Neural progenitor cell (in vitro differentiated cells): Measurements from ENCODE around the gene ZBP1. TPM values are rescaled to one million over a fixed set of nuclear protein-coding genes. Genes with fewer than 3 reads are reported as not detected.
A peak's percentile ranks its signal among the peaks of the same experiment; 100 is the strongest.

ENCODE experiments used
- DNase-seq: peaks from one replicate; pipeline ENCODE4 v3.0.0-alpha.2; 2016; ENCODE audit warnings: low spot score
- H2AFZ ChIP-seq: fragments of 200-600 bp; sonication (generic); replicated peaks from 2 replicates; pipeline ENCODE4 v1.6.1; 2016; ENCODE audit warnings: antibody characterized with exemption
- H3F3A ChIP-seq: fragments of 200-600 bp; sonication (generic); 2 replicates; pipeline ENCODE4 v1.6.1; 2016; ENCODE audit warnings: antibody characterized with exemption, low read depth
- H3K27ac ChIP-seq: fragments of 200-600 bp; sonication (generic); 2 replicates; pipeline ENCODE4 v1.5.1; 2016; ENCODE audit warnings: mild to moderate bottlenecking
- H3K27me3 ChIP-seq: fragments of 200-600 bp; sonication (generic); 2 replicates; pipeline ENCODE4 v1.6.1; 2016; ENCODE audit warnings: mild to moderate bottlenecking, moderate library complexity
- H3K36me3 ChIP-seq: fragments of 200-600 bp; sonication (generic); 2 replicates; pipeline ENCODE4 v1.5.1; 2016
- H3K4me1 ChIP-seq: fragments of 200-600 bp; sonication (generic); 2 replicates; pipeline ENCODE4 v1.6.1; 2016; ENCODE audit warnings: mixed run types
- H3K4me2 ChIP-seq: fragments of 200-600 bp; sonication (generic); 2 replicates; pipeline ENCODE4 v1.6.1; 2016
- H3K4me3 ChIP-seq: fragments of 200-600 bp; sonication (generic); 2 replicates; pipeline ENCODE4 v1.5.1; 2016
- H3K79me2 ChIP-seq: fragments of 200-600 bp; sonication (generic); 2 replicates; pipeline ENCODE4 v1.6.1; 2016; ENCODE audit warnings: low read depth
- H3K9ac ChIP-seq: fragments of 200-600 bp; sonication (generic); 2 replicates; pipeline ENCODE4 v1.6.1; 2016
- H3K9me3 ChIP-seq: fragments of 200-600 bp; sonication (generic); 2 replicates; pipeline ENCODE4 v1.5.1; 2016; ENCODE audit warnings: low read depth
- H4K20me1 ChIP-seq: fragments of 200-600 bp; sonication (generic); 2 replicates; pipeline ENCODE4 v1.6.1; 2016; ENCODE audit warnings: low read depth
- H3K27ac Mint-ChIP-seq: 3 replicates; pipeline ENCODE4 v1.8.0; 2021; ENCODE audit warnings: mixed read lengths
- H3K27me3 Mint-ChIP-seq: 2 replicates; pipeline ENCODE4 v1.8.0; 2022; ENCODE audit warnings: low read depth, mild to moderate bottlenecking, inconsistent platforms, moderate library complexity, mixed read lengths; ENCODE audit not compliant: insufficient read depth
- H3K36me3 Mint-ChIP-seq: 3 replicates; pipeline ENCODE4 v1.8.0; 2021; ENCODE audit warnings: mixed read lengths
- H3K4me1 Mint-ChIP-seq: 3 replicates; pipeline ENCODE4 v1.8.0; 2021; ENCODE audit warnings: mixed read lengths
- H3K4me3 Mint-ChIP-seq: 3 replicates; pipeline ENCODE4 v1.8.0; 2021; ENCODE audit warnings: mild to moderate bottlenecking, moderate library complexity, mixed read lengths
- H3K9me3 Mint-ChIP-seq: 3 replicates; pipeline ENCODE4 v1.8.0; 2020; ENCODE audit warnings: mixed read lengths
- EZH2 ChIP-seq: fragments of 200-600 bp; sonication (generic); IDR thresholded peaks from 2 replicates; pipeline ENCODE4 v1.6.1; 2017; ENCODE audit warnings: antibody characterized with exemption, mild to moderate bottlenecking, moderate library complexity
- EZH2phosphoT487 ChIP-seq: fragments of 200-600 bp; sonication (generic); IDR thresholded peaks from 2 replicates; pipeline ENCODE4 v1.6.1; 2017; ENCODE audit warnings: antibody characterized with exemption
- total RNA-seq: library from RNA; depleted of rRNA; stranded (reverse); fragments of >200 nt; gene quantifications from 2 replicates; pipeline ENCODE4 v1.2.3, GENCODE V29; 2015; ENCODE audit warnings: low replicate concordance
- TF ChIP-seq, protein P1 (sequence below): fragments of 200-600 bp; sonication (generic); IDR thresholded peaks from 2 replicates; pipeline ENCODE4 v1.5.1; 2017; ENCODE audit warnings: antibody characterized with exemption, mild to moderate bottlenecking

The ZBP1 gene
- total RNA-seq, 1 donor from 2014 or later: not detected

DNA sequence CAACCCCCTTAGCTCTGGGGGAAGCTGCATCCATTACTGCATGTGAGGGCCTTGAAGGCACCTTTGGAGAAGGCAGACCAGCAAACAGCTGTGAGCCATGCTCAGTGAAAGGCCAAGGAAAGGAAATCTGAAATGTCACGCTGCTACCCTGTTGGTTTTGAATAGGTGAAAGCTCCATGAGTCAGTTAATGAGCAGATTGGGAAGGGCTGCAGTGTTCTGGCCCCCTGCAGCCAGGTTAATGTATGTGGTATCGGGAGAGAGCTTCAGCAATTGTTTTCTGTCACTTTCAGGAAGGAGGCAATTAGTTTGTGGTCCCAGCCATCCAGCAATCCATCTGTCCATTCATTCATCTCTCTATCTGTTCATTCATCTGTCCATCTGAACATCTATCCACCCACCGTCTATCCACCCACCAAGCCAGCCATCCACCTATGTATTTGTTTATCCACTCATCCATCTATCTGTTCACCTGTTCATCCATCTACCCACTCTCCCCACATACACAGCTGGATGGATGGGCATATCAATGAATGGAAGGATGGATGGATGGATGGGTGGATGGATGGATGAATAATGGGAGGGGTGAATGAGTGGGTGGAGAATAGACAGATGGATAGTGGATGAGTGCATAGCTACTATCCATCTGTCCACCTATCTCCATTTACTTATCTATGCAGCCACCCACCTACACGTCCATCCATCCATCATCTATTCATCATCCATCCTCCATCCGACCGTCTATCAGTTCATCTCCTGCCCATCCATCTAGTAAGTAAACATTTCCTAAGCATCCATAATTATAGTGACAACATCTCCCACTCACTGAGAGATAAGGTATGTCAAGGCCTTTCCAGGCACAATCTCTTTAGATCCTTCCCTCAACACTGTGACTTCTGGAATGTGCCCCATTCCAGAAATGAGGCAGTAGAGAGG lies 43.3 kb downstream of the ZBP1 start:
- H3K27ac ChIP-seq: no peak overlapping the region
- no peak for DNase-seq
- no peak overlapping the region for H2AFZ ChIP-seq
- no peaks in the 10 kb centered on the region for H3K27me3 ChIP-seq
- no peaks in the 10 kb centered on the region for H3K36me3 ChIP-seq
- no peaks in the 10 kb centered on the region for H4K20me1 ChIP-seq
- Mint-ChIP-seq H3K9me3 (no peaks in the 10 kb centered on the region), H3K36me3 (no peaks in the 10 kb centered on the region), H3K4me1 (peaks cover 22% of the 10 kb centered on the region), H3K4me3 (no peak overlapping the region), H3K27me3 (peaks cover 14% of the 10 kb centered on the region), H3K27ac (no peak overlapping the region)
- no peak for TF ChIP-seq EZH2phosphoT487
- TF ChIP-seq, protein P1, sequence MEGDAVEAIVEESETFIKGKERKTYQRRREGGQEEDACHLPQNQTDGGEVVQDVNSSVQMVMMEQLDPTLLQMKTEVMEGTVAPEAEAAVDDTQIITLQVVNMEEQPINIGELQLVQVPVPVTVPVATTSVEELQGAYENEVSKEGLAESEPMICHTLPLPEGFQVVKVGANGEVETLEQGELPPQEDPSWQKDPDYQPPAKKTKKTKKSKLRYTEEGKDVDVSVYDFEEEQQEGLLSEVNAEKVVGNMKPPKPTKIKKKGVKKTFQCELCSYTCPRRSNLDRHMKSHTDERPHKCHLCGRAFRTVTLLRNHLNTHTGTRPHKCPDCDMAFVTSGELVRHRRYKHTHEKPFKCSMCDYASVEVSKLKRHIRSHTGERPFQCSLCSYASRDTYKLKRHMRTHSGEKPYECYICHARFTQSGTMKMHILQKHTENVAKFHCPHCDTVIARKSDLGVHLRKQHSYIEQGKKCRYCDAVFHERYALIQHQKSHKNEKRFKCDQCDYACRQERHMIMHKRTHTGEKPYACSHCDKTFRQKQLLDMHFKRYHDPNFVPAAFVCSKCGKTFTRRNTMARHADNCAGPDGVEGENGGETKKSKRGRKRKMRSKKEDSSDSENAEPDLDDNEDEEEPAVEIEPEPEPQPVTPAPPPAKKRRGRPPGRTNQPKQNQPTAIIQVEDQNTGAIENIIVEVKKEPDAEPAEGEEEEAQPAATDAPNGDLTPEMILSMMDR: no peak
- TF ChIP-seq EZH2: no peak
- H3K4me2 ChIP-seq: peak overlapping the region; percentile 27
- no peaks in the 10 kb centered on the region for H3K79me2 ChIP-seq
- H3F3A ChIP-seq: peaks cover 6% of the 10 kb centered on the region
- no peak overlapping the region for H3K9ac ChIP-seq
- H3K4me3 ChIP-seq: no peak overlapping the region
- H3K9me3 ChIP-seq: no peaks in the 10 kb centered on the region
- H3K4me1 ChIP-seq: peaks cover 11% of the 10 kb centered on the region

- no peak for TF ChIP-seq EZH2
- TF ChIP-seq, protein P1: no peak
- TF ChIP-seq EZH2phosphoT487: no peak
- H3K27me3 ChIP-seq: no peaks in the 10 kb centered on the region
- H3K27ac Mint-ChIP-seq: no peak overlapping the region
Observed at GRCh38 chr20:57576002-57576401, 44.2 kb downstream of the ZBP1 start.

GRCh38 chr20:57574954-57575353 lies 45.3 kb downstream of the ZBP1 start:
- peaks cover 15% of the 10 kb centered on the region for H3K4me1 ChIP-seq
- H3K27ac Mint-ChIP-seq: no peak overlapping the region

More at GRCh38 chr20:57576002-57576401, 44.2 kb downstream of the ZBP1 start:
- no peak for DNase-seq
- Histone ChIP-seq H3K4me3 (no peak overlapping the region), H3K36me3 (no peaks in the 10 kb centered on the region), H3K79me2 (no peaks in the 10 kb centered on the region), H3F3A (peaks cover 6% of the 10 kb centered on the region), H3K4me2 (peak overlapping the region; percentile 27), H3K27ac (no peak overlapping the region), H3K4me1 (peaks cover 11% of the 10 kb centered on the region), H2AFZ (no peak overlapping the region), H3K9me3 (no peaks in the 10 kb centered on the region), H3K9ac (no peak overlapping the region), H4K20me1 (no peaks in the 10 kb centered on the region)
- H3K4me1 Mint-ChIP-seq: peaks cover 22% of the 10 kb centered on the region
- no peaks in the 10 kb centered on the region for H3K36me3 Mint-ChIP-seq
- H3K4me3 Mint-ChIP-seq: no peak overlapping the region
- H3K27me3 Mint-ChIP-seq: peaks cover 11% of the 10 kb centered on the region
- no peaks in the 10 kb centered on the region for H3K9me3 Mint-ChIP-seq

More at GRCh38 chr20:57574954-57575353, 45.3 kb downstream of the ZBP1 start:
- TF ChIP-seq EZH2phosphoT487: no peak
- TF ChIP-seq, protein P1: no peak
- no peak for TF ChIP-seq EZH2
- no peak for DNase-seq
- H3K4me1 Mint-ChIP-seq: peaks cover 26% of the 10 kb centered on the region
- Histone ChIP-seq H3K36me3 (no peaks in the 10 kb centered on the region), H3K79me2 (no peaks in the 10 kb centered on the region), H3K27me3 (no peaks in the 10 kb centered on the region), H2AFZ (no peak overlapping the region), H3K4me2 (no peak overlapping the region), H3K27ac (no peak overlapping the region), H4K20me1 (no peaks in the 10 kb centered on the region), H3K9me3 (no peaks in the 10 kb centered on the region), H3K9ac (no peak overlapping the region), H3F3A (peaks cover 6% of the 10 kb centered on the region), H3K4me3 (no peak overlapping the region)
- H3K36me3 Mint-ChIP-seq: no peaks in the 10 kb centered on the region
- H3K27me3 Mint-ChIP-seq: peaks cover 9% of the 10 kb centered on the region
- no peaks in the 10 kb centered on the region for H3K9me3 Mint-ChIP-seq
- no peak overlapping the region for H3K4me3 Mint-ChIP-seq
